GM10248 (cell line): ENCODE measurements around the gene DAB2IP.

ENCODE experiments used
- CTCF ChIA-PET: fragments of 300-600 bp; sonication (Branson Sonifier 250); formaldehyde crosslinking; extraction: SDS; loops from one replicate; lab custom pipeline; 2021; ENCODE audit warnings: antibody characterized with exemption; lab: Yijun Ruan, JAX
- POLR2A ChIA-PET: fragments of 350-650 bp; sonication (Branson Sonifier 250); formaldehyde crosslinking; extraction: SDS; loops from one replicate; lab custom pipeline; 2020; ENCODE audit warnings: antibody characterized with exemption; lab: Yijun Ruan, JAX
- DNase-seq: peaks from one replicate; pipeline ENCODE4 v3.0.0; 2012; ENCODE audit errors: extremely low spot score
- CTCF ChIP-seq: IDR thresholded peaks from 2 replicates; pipeline ENCODE4 v1.5.1; 2012; ENCODE audit warnings: mild to moderate bottlenecking, low read depth; ENCODE audit errors: extremely low read depth, missing control alignments, control extremely low read depth

DAB2IP gene

GRCh38 chr9:121649476-121650216, 1.8 kb upstream of the DAB2IP start:
- ChIA-PET POLR2A (no interaction called here), CTCF (interaction anchor here (0.9 kb wide), 1 partner anchor 34 kb away, joined by 3 read pairs; no protein-coding TSS in a partner anchor)
- no peak for TF ChIP-seq CTCF
- DNase-seq: no peak

GRCh38 chr9:121650217-121651007, 1.0 kb upstream of the DAB2IP start:
- ChIA-PET CTCF (interaction anchor here (0.9 kb wide), 1 partner anchor 34 kb away, joined by 3 read pairs; no protein-coding TSS in a partner anchor), POLR2A (no interaction called here)
- no peak for TF ChIP-seq CTCF
- DNase-seq: no peak

- ChIA-PET CTCF (no interaction called here), POLR2A (no interaction called here)
- DNase-seq: no peak
- TF ChIP-seq CTCF: no peak
Observed at GRCh38 chr9:121651008-121651294, 483 bp upstream of the DAB2IP start.

- no peak for DNase-seq
- ChIA-PET POLR2A (no interaction called here), CTCF (no interaction called here)
- TF ChIP-seq CTCF: no peak
Observed at GRCh38 chr9:121652021-121652837, 795 bp downstream of the DAB2IP start.

- POLR2A ChIA-PET: no interaction called here
- CTCF ChIA-PET: no interaction called here
Observed at GRCh38 chr9:121652838-121653231, 1.4 kb downstream of the DAB2IP start.

More at GRCh38 chr9:121652838-121653231, 1.4 kb downstream of the DAB2IP start:
- TF ChIP-seq CTCF: no peak
- no peak for DNase-seq
